ENCODE data around the gene RUFY1. TPM values are rescaled to one million over a fixed set of nuclear protein-coding genes. Genes with fewer than 3 reads are reported as not detected.

The RUFY1 gene
- total RNA-seq, 1 experiment from 2014 or later, result 64.7 TPM

GRCh38 chr5:179572386-179572785 is 22.0 kb downstream of the RUFY1 start:
- no TSS peak for BruUV-seq (replicated peaks)
- H3K27me3 Mint-ChIP-seq (ENCODE audit: insufficient read depth, unreplicated experiment), result no peaks in the 10 kb centered on the region
- H3K27ac Mint-ChIP-seq (ENCODE audit: low read depth, unreplicated experiment), result no peak overlapping the region
- no peak for DNase-seq (ENCODE audit: unreplicated experiment)
- H3K9me3 Mint-ChIP-seq (ENCODE audit: unreplicated experiment), result no peaks in the 10 kb centered on the region
- ChIA-PET CTCF (no interaction called here), POLR2A (interaction anchor here (1.1 kb wide), 1 partner anchor 16 kb away, joined by 3 read pairs; no protein-coding TSS in a partner anchor)
- H3K36me3 Mint-ChIP-seq (ENCODE audit: insufficient read depth, unreplicated experiment), result peaks cover 98% of the 10 kb centered on the region
- H3K4me3 Mint-ChIP-seq (ENCODE audit: unreplicated experiment), result no peak overlapping the region
- H3K4me1 Mint-ChIP-seq (ENCODE audit: insufficient read depth, unreplicated experiment), result no peaks in the 10 kb centered on the region
- intact Hi-C loops (cut with micrococcal nuclease), result no loop called here
- TF ChIP-seq CTCF (IDR thresholded peaks at IDR 0.05; ENCODE audit: unreplicated experiment), result no peak

DNA sequence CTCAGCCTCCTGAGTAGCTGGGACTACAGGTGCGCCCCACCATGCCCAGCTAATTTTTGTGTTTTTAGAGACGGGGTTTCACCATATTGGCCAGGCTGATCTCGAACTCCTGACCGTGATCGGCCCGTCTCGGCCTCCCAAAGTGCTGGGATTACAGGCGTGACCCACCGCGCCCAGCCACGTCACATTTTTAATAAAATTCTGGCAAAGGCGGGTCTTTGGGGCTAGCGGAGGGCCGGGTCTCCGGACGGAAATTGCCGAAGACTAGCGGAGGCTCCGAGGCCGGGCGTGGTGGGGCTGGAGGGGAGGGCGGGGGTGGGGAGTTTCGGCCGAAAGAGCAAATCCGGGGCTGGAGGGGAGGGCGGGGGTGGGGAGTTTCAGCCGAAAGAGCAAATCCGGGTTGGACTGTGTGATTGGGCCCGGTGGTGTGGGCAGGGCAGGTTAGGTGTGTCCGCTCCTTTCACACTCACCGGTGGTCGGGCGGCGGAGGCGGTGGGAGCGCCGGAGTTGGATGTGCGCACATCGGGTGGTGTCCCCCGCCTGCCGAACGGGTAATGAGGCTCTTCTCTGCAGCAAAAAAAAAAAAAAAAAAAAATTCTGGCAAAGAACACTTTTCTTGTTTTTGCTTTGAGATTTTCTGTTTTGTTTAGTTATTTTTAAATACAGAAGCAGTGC is 27.1 kb downstream of the RUFY1 start:
- no peaks in the 10 kb centered on the region for H3K4me1 Mint-ChIP-seq (ENCODE audit: insufficient read depth, unreplicated experiment)
- no peak for TF ChIP-seq CTCF (IDR thresholded peaks at IDR 0.05; ENCODE audit: unreplicated experiment)
- ChIA-PET CTCF (interaction anchor here (0.7 kb wide), 1 partner anchor 44 kb away, joined by 3 read pairs; no protein-coding TSS in a partner anchor), POLR2A (interaction anchor here (0.7 to 3.6 kb wide), 3 partner anchors 16 to 42 kb away, joined by 3 to 25 read pairs (median 3); no protein-coding TSS in a partner anchor)
- intact Hi-C loops (cut with micrococcal nuclease), result no loop called here
- no peaks in the 10 kb centered on the region for H3K9me3 Mint-ChIP-seq (ENCODE audit: unreplicated experiment)
- no TSS peak for BruUV-seq (replicated peaks)
- peaks cover 100% of the 10 kb centered on the region for H3K36me3 Mint-ChIP-seq (ENCODE audit: insufficient read depth, unreplicated experiment)
- DNase-seq (ENCODE audit: unreplicated experiment), result no peak
- no peaks in the 10 kb centered on the region for H3K27me3 Mint-ChIP-seq (ENCODE audit: insufficient read depth, unreplicated experiment)
- no peak overlapping the region for H3K4me3 Mint-ChIP-seq (ENCODE audit: unreplicated experiment)
- no peak overlapping the region for H3K27ac Mint-ChIP-seq (ENCODE audit: low read depth, unreplicated experiment)

DNA sequence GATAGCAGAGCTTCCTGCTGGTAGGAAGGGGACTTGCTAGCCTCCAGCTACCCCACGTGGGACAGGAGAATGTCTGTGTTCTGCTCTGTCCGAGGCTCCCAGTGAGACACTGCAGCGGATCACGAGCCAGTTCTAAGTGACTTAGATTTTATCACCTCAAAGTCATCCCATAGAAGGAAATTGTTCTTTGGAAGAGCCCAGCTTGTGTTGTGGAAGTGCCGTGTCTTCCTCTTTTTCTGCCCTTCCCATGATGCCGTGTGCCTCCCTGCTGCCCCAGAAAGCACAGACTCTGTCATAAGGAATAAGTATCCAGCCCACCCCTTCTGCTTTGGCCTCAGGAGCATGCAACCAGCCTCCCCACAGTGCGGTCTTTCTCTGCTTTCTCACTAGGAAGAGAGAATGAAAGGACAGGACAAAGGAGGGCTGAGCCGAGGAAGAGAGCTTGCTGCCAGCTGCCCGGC is 35.6 kb downstream of the RUFY1 start:
- Mint-ChIP-seq H3K4me1 (ENCODE audit: insufficient read depth, unreplicated experiment) (no peaks in the 10 kb centered on the region), H3K4me3 (ENCODE audit: unreplicated experiment) (no peak overlapping the region), H3K27ac (ENCODE audit: low read depth, unreplicated experiment) (no peak overlapping the region), H3K27me3 (ENCODE audit: insufficient read depth, unreplicated experiment) (no peaks in the 10 kb centered on the region), H3K36me3 (ENCODE audit: insufficient read depth, unreplicated experiment) (peaks cover 97% of the 10 kb centered on the region), H3K9me3 (ENCODE audit: unreplicated experiment) (no peaks in the 10 kb centered on the region)
- POLR2A ChIA-PET, result interaction anchor here (0.6 to 1.9 kb wide), 3 partner anchors 10 to 159 kb away, joined by 4 to 8 read pairs (median 4); no protein-coding TSS in a partner anchor
- intact Hi-C loops (cut with micrococcal nuclease), result no loop called here
- no TSS peak for BruUV-seq (replicated peaks)
- no peak for TF ChIP-seq CTCF (IDR thresholded peaks at IDR 0.05; ENCODE audit: unreplicated experiment)
- CTCF ChIA-PET, result interaction anchor here (0.5 to 1.2 kb wide), 2 partner anchors 28 to 114 kb away, joined by 3 read pairs; no protein-coding TSS in a partner anchor
- no peak for DNase-seq (ENCODE audit: unreplicated experiment)

DNA sequence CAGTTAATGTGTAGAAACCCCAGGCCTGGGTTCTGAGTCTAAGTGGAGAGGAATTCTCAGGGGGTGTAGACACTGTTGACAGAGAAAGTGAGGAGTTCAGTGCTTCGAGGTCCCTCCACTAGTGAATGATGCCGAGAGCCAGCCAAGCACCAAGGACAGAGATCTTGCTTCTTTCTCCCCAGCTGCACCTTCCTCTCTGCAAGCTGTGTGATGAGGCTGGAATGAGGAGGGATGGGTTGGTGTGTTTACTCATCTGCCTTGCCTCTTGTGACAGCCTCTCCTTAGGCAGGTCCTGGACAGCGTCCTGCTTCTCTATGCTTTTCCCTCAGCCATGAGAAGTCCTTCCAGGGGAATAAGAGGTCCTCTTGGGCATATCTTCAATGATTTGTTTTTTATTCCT is 37.8 kb downstream of the RUFY1 start:
- H3K27ac Mint-ChIP-seq (ENCODE audit: low read depth, unreplicated experiment), result no peak overlapping the region
- H3K27me3 Mint-ChIP-seq (ENCODE audit: insufficient read depth, unreplicated experiment), result no peaks in the 10 kb centered on the region
- ChIA-PET CTCF (no interaction called here), POLR2A (interaction anchor here (0.6 to 1.7 kb wide), 6 partner anchors 12 to 112 kb away, joined by 3 to 4 read pairs (median 3); no protein-coding TSS in a partner anchor)
- DNase-seq (ENCODE audit: unreplicated experiment), result no peak
- no TSS peak for BruUV-seq (replicated peaks)
- intact Hi-C loops (cut with micrococcal nuclease), result no loop called here
- no peaks in the 10 kb centered on the region for H3K9me3 Mint-ChIP-seq (ENCODE audit: unreplicated experiment)
- H3K4me1 Mint-ChIP-seq (ENCODE audit: insufficient read depth, unreplicated experiment), result no peaks in the 10 kb centered on the region
- TF ChIP-seq CTCF (IDR thresholded peaks at IDR 0.05; ENCODE audit: unreplicated experiment), result no peak
- peaks cover 97% of the 10 kb centered on the region for H3K36me3 Mint-ChIP-seq (ENCODE audit: insufficient read depth, unreplicated experiment)
- H3K4me3 Mint-ChIP-seq (ENCODE audit: unreplicated experiment), result no peak overlapping the region

Data from MCF 10A (cell line).